ENCODE results near the gene BLM. TPM values are rescaled to one million over a fixed set of nuclear protein-coding genes. Genes with fewer than 3 reads are reported as not detected.
A peak's percentile ranks its signal among the peaks of the same experiment; 100 is the strongest.

The BLM gene
- total RNA-seq, 1 donor from 2014 or later = 64.3 TPM

DNA sequence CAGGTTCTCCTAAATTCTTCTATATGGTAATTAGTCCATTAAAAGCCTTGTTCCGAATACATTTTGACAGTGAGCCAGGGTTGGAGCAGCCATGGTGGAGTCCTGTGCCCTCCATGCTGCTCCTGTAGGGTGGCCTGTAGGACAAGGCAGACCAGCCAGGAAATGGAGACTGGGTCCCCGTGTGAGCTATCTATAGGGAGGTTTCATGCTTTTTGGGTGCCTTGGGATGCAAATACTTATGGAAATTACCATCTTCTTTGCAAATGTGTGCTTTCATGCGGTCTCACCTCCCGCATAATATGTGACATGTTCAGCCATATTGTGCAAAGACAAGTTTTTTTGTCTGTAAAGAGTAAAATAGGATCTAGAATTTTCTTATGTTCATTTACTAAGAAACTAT, 93.2 kb downstream of the BLM start:
- DNase-seq (ENCODE audit: low spot score) = no peak
- H3K4me1 Mint-ChIP-seq (ENCODE audit: low read depth) = peaks cover 88% of the 10 kb centered on the region
- no peaks in the 10 kb centered on the region for H3K9me3 Mint-ChIP-seq
- H3K27ac Mint-ChIP-seq = peak overlapping the region; percentile 82
- H3K27me3 Mint-ChIP-seq (ENCODE audit: insufficient read depth) = no peaks in the 10 kb centered on the region
- peaks cover 70% of the 10 kb centered on the region for H3K36me3 Mint-ChIP-seq (ENCODE audit: low read depth)
- H3K4me3 Mint-ChIP-seq = no peak overlapping the region
- intact Hi-C loops (cut with micrococcal nuclease) = no loop called here

DNA sequence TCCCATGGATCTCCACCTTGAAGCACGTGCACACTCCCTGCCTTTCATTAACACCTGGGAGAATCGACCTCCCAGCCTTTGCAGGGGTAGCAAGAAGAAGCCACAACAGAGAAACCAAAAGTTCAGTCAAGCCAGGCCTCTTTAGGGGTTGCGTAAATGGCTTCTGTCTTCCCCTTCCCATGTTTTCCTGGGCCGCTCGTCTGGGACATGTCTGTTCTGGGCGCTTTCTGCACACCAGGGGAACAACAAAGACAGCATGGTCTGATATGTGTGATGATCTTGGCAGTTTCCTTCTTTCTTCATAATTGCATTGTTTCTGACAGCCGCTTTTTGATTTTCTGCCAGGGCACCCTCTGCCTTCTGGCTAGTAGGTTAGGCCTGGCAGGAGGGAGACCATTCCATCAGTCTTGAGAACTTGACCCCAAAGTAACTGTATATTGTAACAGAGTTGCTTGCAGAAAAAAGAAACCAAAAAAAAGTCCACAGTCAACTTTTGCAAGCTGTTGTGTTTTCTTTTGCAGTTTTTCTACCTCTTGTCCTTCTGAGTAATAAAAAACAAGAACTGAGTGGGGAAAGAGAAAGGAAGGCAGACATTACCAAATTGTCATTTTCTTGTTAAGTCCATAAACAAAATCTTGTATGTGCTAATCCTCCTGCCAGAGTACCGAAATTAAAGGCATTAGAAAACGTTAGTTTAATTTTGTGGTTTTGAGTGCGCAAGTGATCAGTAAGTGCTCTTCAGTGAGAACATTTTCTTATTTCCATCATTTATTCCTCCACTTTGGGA, 95.2 kb downstream of the BLM start:
- Mint-ChIP-seq H3K4me3 (peak overlapping the region; percentile 60), H3K27me3 (ENCODE audit: insufficient read depth) (no peaks in the 10 kb centered on the region), H3K4me1 (ENCODE audit: low read depth) (peaks cover 96% of the 10 kb centered on the region), H3K9me3 (no peaks in the 10 kb centered on the region), H3K27ac (peak overlapping the region; percentile 91), H3K36me3 (ENCODE audit: low read depth) (peaks cover 68% of the 10 kb centered on the region)
- no peak for DNase-seq (ENCODE audit: low spot score)
- intact Hi-C loops (cut with micrococcal nuclease) = no loop called here

DNA sequence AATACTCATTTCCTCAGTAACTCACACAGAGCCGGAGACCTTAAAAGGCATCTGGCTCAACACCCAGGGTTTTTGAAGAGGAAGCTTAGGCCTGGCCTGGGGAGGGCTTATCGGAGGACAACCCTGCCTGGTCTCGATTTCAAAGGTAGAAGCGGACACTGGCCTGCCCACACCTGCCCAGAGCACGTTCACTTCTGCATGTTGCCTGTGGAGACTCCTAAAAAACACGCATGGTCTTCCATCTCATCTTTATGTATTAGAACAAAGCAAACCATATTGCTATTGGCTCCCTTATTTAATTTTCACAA, 95.8 kb downstream of the BLM start:
- no peaks in the 10 kb centered on the region for H3K27me3 Mint-ChIP-seq (ENCODE audit: insufficient read depth)
- DNase-seq (ENCODE audit: low spot score) = no peak
- intact Hi-C loops (cut with micrococcal nuclease) = no loop called here
- H3K27ac Mint-ChIP-seq = peak overlapping the region; percentile 91
- H3K36me3 Mint-ChIP-seq (ENCODE audit: low read depth) = peaks cover 66% of the 10 kb centered on the region
- H3K4me3 Mint-ChIP-seq = peak overlapping the region; percentile 60
- no peaks in the 10 kb centered on the region for H3K9me3 Mint-ChIP-seq
- peaks cover 96% of the 10 kb centered on the region for H3K4me1 Mint-ChIP-seq (ENCODE audit: low read depth)

DNA sequence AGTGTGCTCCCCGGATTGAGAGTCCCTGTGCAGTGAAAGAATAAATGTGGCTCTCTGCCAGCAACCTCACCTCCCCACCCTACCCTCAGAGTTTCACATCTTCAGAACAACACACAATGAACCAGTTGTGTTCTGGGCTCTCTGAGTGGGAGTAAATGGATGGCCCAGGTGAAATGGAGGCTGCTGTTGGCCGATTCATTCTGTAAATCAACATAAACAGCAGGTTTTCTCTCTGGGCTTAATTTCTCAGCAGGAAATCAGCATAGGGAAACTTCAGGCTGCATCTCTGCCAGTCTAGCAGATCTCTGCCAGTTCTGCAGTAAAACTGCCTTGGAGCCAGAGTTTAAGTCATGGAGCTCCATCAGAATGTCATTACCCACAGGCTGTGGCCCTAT, 96.6 kb downstream of the BLM start:
- H3K27me3 Mint-ChIP-seq (ENCODE audit: insufficient read depth) = no peaks in the 10 kb centered on the region
- H3K4me3 Mint-ChIP-seq = peak overlapping the region; percentile 46
- peaks cover 61% of the 10 kb centered on the region for H3K36me3 Mint-ChIP-seq (ENCODE audit: low read depth)
- DNase-seq (ENCODE audit: low spot score) = no peak
- H3K4me1 Mint-ChIP-seq (ENCODE audit: low read depth) = peaks cover 95% of the 10 kb centered on the region
- peak overlapping the region; percentile 91 for H3K27ac Mint-ChIP-seq
- intact Hi-C loops (cut with micrococcal nuclease) = no loop called here
- H3K9me3 Mint-ChIP-seq = no peaks in the 10 kb centered on the region

DNA sequence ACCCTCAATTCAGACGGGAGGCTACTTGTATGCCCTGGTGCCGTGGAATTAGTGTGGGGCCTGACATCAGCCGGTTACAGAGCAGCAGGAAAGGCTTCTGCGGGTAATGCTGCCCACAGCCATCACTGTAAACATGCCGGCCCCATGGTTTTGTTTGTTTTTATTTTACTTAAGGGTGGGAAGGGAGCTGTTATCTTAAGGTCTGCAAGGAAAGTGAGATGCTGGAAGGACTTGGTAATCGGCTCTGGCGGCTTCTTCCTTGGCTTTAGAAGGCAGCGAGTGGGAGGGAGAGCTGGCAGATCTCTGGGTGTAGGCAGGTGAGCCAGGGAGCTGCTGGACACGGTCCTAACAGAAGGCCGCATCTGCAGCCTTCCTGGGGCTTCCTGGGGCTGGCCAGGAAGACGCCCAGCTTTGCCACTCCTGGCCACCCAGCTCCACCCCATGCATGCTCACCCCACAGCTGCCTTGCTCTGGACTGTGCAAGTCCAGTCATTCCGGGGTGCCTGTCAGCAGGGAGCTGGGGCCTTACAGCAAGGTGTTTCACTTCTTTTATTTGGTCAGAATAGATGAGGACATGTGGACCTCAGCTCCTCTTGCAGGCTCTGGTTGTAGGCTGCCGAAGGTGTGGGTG, 97.2 kb downstream of the BLM start:
- Mint-ChIP-seq H3K27ac (peak overlapping the region; percentile 91), H3K27me3 (ENCODE audit: insufficient read depth) (no peaks in the 10 kb centered on the region), H3K9me3 (no peaks in the 10 kb centered on the region), H3K4me3 (peak overlapping the region; percentile 46), H3K36me3 (ENCODE audit: low read depth) (peaks cover 56% of the 10 kb centered on the region), H3K4me1 (ENCODE audit: low read depth) (peaks cover 93% of the 10 kb centered on the region)
- no peak for DNase-seq (ENCODE audit: low spot score)
- intact Hi-C loops (cut with micrococcal nuclease) = no loop called here

DNA sequence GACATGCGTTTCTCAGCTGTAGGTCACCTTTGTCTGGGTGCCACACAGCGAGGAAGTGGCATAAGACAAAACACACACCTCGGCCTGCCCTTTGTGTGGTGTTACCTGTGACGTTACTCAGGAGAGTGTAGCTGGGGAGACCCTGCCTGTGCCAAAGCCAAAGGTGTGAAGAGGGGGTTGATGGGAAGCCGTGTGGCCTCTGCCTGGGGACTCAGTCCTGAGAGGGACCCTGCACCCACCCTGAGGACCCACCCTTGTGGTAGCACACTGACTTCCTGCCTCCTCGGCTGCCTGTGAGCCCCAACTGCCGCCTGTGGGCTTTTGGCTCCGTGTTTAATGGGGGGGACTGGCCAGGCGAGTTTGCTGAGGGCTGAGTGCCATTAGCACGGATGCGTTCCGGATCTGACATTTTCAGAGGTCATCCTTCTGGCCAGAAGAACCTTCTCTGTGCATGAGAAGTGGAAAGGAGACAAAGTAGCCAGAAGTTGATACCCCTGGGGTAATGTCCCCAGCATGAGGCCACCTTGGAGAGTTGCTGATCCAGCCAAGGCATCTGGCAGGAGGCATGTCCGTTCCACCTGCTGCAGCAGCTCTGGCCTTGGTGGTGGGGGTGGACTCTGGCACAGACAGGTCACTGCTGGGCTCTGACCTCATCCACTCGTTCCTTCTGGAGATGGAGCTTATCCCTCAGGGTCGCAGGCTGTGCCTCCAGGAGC, 99.4 kb downstream of the BLM start:
- peak overlapping the region; percentile 33 for H3K4me3 Mint-ChIP-seq

DNA sequence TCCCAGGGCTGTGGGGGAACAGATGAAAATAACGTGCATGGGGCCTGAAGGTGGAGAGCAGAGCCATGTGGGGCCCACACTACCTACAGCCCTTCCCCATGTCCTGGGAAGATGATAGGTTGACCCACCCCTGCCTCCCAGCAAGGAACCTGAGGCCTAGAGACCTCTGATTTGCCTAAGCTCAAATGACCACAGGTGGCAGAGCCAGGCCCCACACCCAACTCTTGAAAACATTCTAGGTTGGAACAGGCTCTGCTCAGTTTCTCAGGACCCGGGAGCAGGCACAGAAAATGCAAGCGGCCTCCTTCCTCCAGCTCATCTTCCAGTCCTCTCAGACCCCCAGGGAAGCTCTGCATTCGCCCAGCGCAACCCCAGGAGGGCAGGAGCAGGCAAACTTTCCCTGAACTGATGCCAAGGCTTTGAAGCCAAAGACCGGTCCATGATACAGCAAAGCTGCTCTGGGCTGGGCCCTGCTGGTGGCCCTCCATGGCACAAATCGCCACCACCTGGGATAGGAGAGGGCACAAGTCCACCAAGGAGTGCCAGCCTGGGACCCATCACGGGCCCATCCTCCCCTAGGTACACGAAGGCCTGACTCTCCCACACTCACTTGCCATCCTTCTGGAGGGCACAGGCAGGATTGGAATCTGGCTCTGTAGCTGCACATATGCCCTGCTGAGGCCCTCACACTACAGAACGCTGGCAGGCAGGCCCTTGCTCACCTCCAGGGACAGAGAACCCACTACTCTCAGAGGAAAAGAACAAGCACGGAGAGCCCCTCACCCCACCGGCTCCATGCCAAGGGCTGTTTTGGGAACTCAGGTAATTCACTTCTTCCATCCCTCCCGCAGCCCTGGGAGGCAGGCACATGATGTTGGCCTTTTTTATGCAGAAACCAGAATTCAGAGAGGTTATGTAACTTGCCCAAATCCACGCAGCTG, 100.2 kb downstream of the BLM start:
- intact Hi-C loops (cut with micrococcal nuclease) = loop anchor here (1.0 to 5.0 kb wide), 2 partner anchors 12 to 170 kb away; no protein-coding TSS in a partner anchor
- H3K4me3 Mint-ChIP-seq = peak overlapping the region; percentile 34

More for the DNA sequence above, 99.4 kb downstream of the BLM start:
- peak overlapping the region; percentile 96 for H3K27ac Mint-ChIP-seq
- no peaks in the 10 kb centered on the region for H3K9me3 Mint-ChIP-seq
- no peak for DNase-seq (ENCODE audit: low spot score)
- intact Hi-C loops (cut with micrococcal nuclease) = loop anchor here (5.0 kb wide), 1 partner anchor 169 kb away; no protein-coding TSS in a partner anchor
- H3K4me1 Mint-ChIP-seq (ENCODE audit: low read depth) = peaks cover 92% of the 10 kb centered on the region
- no peaks in the 10 kb centered on the region for H3K27me3 Mint-ChIP-seq (ENCODE audit: insufficient read depth)
- peaks cover 36% of the 10 kb centered on the region for H3K36me3 Mint-ChIP-seq (ENCODE audit: low read depth)

DNA sequence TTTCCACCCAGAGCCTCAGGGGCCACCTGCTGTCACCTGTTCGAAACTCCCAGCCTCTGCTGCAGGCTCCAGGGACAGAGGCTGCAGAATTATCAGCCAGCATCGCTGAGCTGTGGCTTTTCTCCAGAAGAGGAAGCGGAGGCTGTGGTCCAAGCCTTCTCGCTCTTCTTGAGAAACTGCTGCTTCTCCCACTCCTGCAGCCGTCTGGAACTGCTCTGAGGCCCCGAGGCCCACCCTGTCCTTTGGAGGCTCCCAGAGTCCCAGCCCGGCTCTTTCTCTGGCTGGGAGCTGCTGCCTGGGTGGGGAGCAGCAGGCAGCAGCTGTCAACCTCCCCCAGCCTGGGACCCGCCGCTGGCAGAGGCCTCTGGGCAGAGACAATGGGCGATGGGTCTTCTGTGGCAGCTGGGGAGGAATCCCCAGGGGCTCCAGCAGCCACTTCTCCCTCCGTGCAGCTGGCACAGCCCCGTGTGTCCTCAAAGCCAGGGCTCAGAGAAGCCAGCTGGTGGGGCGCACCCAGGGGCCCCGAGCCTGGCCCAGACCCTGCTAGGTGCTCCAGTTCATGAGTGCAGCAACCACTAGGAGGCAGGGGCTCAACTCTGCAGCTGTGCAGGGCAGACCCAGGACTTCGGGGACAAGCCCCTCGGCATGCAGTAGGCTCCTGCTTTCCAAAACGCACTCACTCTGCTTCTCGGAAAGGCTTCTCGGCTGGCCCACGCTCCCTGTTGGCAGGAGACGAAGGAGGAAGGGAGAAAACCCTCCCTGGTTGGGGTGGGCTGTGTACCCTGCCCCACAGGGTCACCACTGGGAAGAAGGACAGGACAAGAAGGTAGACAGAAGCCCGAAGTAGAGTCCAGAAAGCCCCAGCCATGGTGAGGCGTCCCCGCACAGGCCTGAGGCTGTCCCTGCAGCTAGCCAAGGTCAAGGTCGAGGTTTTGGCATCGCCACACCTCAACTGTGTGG, 101.4 kb downstream of the BLM start:
- DNase-seq (ENCODE audit: low spot score) = peak; percentile 40
- intact Hi-C loops (cut with micrococcal nuclease) = loop anchor here (1.0 to 5.0 kb wide), 2 partner anchors 11 to 171 kb away; no protein-coding TSS in a partner anchor
- H3K27ac Mint-ChIP-seq = peak overlapping the region; percentile 99
- H3K9me3 Mint-ChIP-seq = no peaks in the 10 kb centered on the region
- H3K4me1 Mint-ChIP-seq (ENCODE audit: low read depth) = peaks cover 82% of the 10 kb centered on the region
- H3K4me3 Mint-ChIP-seq = peak overlapping the region; percentile 74
- H3K36me3 Mint-ChIP-seq (ENCODE audit: low read depth) = peaks cover 23% of the 10 kb centered on the region
- H3K27me3 Mint-ChIP-seq (ENCODE audit: insufficient read depth) = no peaks in the 10 kb centered on the region

More for the DNA sequence above, 100.2 kb downstream of the BLM start:
- Mint-ChIP-seq H3K4me1 (ENCODE audit: low read depth) (peaks cover 89% of the 10 kb centered on the region), H3K27me3 (ENCODE audit: insufficient read depth) (no peaks in the 10 kb centered on the region), H3K36me3 (ENCODE audit: low read depth) (peaks cover 29% of the 10 kb centered on the region), H3K27ac (peak overlapping the region; percentile 96), H3K9me3 (no peaks in the 10 kb centered on the region)
- no peak for DNase-seq (ENCODE audit: low spot score)

DNA sequence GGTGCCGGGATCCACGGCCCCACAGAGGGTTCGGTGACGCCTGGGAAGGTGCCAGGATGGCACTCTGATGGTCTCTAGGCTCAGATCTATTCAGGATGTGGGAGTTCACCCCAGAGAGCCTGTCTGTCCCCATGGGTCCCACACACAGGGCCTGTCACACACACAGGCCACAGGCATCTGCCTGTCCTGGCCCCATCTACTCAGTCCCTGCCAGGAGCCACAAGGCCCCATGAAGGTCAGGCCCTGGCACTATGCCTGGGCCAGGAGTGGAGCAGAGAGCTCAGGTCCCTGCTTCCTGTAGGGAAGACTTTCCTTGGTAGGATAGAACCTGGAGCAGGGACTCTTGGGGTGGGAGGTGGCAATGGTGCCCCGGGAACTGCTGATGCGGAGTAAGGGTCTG, 102.2 kb downstream of the BLM start:
- no peaks in the 10 kb centered on the region for H3K27me3 Mint-ChIP-seq (ENCODE audit: insufficient read depth)
- DNase-seq (ENCODE audit: low spot score) = no peak
- H3K4me3 Mint-ChIP-seq = no peak overlapping the region
- H3K4me1 Mint-ChIP-seq (ENCODE audit: low read depth) = peaks cover 77% of the 10 kb centered on the region
- H3K9me3 Mint-ChIP-seq = no peaks in the 10 kb centered on the region
- peaks cover 21% of the 10 kb centered on the region for H3K36me3 Mint-ChIP-seq (ENCODE audit: low read depth)
- intact Hi-C loops (cut with micrococcal nuclease) = loop anchor here (5.0 kb wide), 1 partner anchor 172 kb away; no protein-coding TSS in a partner anchor
- H3K27ac Mint-ChIP-seq = peak overlapping the region; percentile 87

DNA sequence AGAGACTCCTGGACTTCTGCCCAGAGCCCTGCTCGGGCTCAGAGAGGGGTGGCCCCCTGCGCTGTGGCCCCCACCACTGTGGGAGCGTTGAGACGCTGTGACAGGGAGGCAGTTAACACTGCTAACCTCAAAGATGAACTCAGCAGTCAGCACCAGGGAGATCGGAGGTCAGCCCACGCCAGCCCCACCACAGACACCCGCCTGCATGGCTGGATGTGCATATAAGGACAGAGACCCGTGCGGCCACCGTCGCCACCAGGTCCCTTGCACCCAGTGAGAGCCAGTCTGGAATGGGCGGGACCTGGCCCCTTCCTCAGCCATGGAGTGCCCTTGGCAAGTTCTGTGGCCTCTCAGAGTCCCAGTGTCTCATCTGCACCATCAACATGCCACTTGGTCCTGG, 102.7 kb downstream of the BLM start:
- Mint-ChIP-seq H3K36me3 (ENCODE audit: low read depth) (peaks cover 21% of the 10 kb centered on the region), H3K9me3 (no peaks in the 10 kb centered on the region), H3K27ac (peak overlapping the region; percentile 87), H3K4me3 (no peak overlapping the region), H3K27me3 (ENCODE audit: insufficient read depth) (no peaks in the 10 kb centered on the region), H3K4me1 (ENCODE audit: low read depth) (peaks cover 77% of the 10 kb centered on the region)
- intact Hi-C loops (cut with micrococcal nuclease) = loop anchor here (5.0 kb wide), 1 partner anchor 173 kb away; no protein-coding TSS in a partner anchor
- DNase-seq (ENCODE audit: low spot score) = no peak

DNA sequence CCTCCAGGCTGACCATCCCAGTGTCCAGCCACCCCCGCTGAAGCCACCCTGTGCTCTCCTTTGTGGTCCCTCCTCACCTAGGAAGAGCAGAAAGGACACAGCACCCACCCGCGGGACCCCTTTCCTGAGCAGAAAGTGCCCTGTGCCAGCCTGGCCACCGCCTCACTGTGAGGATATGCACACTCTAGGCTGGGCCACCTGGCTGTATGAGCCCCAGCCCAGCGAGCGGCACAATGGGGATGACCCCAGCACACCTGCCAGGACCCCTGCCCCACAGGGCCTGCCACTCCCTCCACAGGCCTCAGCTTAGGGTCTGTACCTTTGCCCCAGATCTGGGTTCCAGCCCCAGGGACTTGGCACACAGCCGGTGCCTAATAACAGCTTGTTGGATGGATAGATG, 103.3 kb downstream of the BLM start:
- H3K27ac Mint-ChIP-seq = peak overlapping the region; percentile 65

More for the DNA sequence above, 103.3 kb downstream of the BLM start:
- intact Hi-C loops (cut with micrococcal nuclease) = no loop called here
- no peaks in the 10 kb centered on the region for H3K27me3 Mint-ChIP-seq (ENCODE audit: insufficient read depth)
- no peak for DNase-seq (ENCODE audit: low spot score)
- H3K4me1 Mint-ChIP-seq (ENCODE audit: low read depth) = peaks cover 74% of the 10 kb centered on the region
- H3K4me3 Mint-ChIP-seq = no peak overlapping the region
- H3K9me3 Mint-ChIP-seq = no peaks in the 10 kb centered on the region
- H3K36me3 Mint-ChIP-seq (ENCODE audit: low read depth) = peaks cover 20% of the 10 kb centered on the region

Data from activated T-helper 1 cell treated with anti-CD3 and anti-CD28 coated beads, Interleukin-12 subunit alpha, Interleukin-12 subunit beta, Interleukin-2, Interleukin-4 antibody, amounts not matched to agents 30 ng/mL and 10 ng/mL and 1 ng/mL, durations not matched to agents 14 hours and 24 hours and 36 hours (primary cell).